Fibroblast of peridontal ligament (primary cell): ENCODE measurements around the gene APOBEC3G.
"Not testable (repeated sequence)": the region's sequence is repeated elsewhere in the genome, so short reads cannot be mapped to it uniquely, and the experiment has no call there.

Experiments
- DNase-seq: peaks from one replicate; pipeline ENCODE4 v3.0.0-alpha.2; 2010; ENCODE audit errors: extremely low read depth

APOBEC3G gene

DNA sequence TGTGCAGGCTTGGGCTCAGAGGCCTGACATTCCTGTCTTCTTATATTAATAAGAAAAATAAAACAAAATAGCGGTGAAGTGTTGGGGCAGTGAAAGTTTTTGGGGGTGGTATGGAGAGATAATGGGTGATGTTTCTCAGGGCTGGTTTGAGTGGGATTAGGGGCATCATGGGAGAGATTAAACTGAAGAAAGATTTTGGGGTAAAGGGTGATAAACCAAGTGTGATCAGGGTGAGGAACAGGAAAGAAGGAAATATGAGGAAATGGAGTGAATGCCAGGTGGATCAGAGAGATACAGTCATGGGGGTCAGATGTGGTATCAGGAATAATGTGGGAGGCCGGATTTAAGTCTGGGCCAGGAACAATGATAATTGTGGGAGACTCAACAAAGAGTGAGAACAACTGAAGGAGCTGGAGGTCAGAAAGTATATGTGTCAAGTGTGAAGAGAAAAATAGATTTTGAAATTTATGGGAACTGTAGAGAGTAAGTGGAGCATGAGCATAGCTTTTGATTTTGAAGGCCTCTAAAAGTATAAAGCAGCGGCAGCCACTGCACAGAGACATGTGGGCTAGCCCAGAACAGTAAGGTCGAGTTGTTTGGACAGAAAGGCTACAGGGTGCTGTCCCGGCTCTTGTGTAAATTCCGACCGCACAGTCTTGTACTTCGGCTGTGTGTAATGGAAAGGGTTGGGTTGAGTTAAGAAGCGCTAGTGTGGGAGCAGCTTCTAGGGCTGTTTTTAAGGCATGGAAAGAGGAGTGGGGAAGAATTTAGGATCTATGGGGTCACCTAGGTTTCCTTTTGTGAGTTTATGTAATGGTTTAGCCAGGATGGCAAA, 10.4 kb upstream of the APOBEC3G start:
- not testable (repeated sequence) for DNase-seq

DNA sequence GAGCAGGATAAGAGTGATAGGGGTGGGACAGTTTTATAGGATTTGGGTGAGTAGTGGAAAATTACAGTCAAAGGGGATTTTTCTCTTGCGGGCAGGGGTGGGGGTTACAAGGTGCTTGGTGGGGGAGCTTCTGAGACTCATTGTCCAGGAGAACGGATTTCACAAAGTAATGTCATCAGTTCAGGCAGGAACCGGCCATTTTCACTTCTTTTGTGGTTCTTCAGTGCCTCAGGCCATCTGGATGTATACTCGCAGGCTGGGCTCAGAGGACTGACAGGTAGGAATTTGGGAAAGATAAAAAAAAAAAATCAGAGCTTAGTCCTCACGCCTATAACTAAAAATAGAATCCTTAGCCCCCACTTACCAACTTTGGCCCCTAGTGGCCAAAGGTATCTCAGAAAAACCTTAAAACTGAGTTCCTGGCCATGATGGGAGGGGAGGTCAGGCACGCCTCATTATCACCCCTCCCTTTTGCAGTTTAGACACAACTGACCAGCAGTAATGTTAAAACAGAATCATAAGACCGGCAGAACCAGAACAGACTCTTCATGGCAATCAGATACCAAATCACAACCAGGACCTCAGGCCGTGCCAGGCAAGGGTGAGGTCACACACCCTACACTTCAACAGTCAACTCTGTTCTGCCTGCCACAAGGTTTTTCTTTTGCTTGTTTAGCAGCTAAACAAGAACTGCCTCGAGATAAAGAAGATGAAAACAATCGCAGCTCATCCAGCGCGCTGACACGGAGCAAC, 8.9 kb upstream of the APOBEC3G start:
- DNase-seq: no peak

DNA sequence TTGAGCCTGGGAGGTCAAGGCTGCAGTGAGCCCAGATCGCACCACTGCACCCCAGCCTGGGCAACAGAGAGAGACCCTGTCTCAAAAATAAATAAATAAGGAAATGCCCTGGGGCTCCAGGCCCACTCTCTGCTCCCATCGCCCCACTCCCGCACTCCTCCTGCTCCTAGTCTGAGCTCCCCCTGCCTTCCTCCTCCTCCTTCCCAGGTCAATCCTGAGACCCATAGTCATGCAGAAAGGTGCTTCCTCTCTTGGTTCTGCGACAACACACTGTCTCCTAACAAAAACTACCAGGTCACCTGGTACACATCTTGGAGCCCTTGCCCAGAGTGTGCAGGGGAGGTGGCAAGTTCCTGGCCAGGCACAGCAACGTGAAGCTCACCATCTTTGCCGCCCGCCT, 6.9 kb upstream of the APOBEC3G start:
- no peak for DNase-seq

DNA sequence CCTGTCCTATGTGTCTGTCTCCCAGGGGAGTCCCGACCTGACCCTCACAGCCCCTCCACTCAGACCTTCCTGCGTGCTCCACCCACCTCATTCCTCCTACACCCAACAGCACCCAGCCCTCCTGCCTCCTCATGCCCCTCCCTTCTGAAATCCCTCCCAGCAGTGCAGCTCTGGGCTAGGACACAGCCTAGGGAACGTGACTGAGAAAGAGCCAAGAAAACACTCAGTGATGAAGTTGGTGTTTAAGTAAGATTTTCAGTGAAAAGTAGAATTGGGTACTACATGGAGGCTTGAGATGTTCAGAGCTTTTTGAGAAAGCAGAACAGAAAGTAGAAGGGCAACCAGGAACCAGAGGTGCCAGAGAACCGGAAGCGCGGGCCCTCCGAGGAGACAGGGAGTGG, 4.5 kb upstream of the APOBEC3G start:
- not testable (repeated sequence) for DNase-seq

DNA sequence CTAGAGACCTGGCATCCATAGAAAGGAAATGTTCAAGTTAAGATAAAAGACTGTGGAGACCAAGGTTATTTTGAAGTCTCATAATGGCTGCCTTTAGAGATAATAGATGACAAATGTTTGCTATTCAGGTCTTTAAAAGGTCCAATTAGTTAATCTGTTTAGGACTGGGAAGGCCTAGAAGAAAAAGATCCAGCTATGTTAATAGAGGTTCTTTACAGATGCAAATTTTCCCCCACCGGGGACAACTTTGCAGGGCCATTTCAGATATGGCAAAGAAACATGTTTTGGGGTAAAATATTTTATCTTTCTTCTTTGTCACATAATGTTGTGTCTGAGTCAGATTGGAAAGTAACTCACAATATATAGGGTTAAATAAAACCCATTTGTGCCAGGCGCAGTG, 3.1 kb upstream of the APOBEC3G start:
- no peak for DNase-seq

DNA sequence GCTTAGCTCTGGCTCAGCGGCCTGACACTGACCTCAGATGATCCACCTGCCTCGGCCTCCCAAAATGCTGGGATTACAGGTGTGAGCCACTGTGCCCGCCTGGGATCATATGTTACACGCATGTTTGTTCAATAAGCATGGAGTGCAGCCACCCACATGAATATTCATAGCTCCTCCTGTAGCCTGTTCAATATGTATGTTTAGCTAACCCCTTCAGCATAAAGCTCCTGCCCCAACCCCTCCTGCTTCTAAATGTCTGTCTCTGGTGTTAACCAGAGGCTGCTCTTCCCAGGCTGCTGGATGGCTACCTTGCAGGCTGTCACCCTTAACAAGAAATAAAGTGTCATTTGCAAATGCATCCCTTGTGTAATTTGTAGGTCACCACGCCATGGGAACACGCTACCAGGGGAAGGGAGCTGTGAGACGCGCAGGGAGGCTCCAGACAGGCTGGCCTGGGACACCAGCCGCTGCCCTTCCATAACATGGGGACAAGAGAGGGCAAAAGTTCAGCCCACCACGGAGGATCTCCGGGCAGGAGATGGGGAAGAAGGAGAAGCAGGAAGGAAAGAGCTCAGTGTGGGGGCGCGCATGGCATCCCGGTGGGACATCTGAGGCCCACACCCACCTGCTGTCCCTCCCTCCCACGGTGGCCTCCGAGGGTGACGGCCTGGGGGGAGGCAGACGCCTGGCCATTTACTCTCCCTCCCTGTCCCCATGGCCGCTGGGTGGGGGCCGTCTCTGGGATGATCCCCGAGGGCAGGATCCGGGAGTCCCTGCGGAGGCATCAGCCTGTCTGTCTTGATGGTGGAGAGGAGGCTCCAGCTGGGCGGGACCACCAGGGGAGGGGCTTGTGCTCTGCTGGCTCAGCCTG, 685 bp upstream of the APOBEC3G start:
- not testable (repeated sequence) for DNase-seq

DNA sequence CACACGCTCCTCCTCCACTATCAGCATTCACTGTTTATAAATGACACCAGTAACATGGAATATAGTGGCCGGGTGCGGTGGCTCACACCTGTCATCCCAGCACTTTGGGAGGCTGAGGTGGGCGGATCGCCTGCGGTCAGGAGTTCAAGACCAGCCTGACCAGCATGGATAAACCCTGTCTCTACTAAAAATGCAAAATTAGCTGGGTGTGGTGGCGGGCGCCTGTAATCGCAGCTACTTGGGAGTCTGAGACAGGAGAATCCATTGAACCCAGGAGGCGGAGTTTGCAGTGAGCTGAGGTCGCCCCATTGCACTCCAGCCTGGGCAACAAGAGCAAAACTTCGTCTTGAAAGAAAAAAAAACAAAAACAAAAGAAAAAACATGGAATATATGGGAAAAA, 837 bp downstream of the APOBEC3G start:
- DNase-seq: not testable (repeated sequence)

DNA sequence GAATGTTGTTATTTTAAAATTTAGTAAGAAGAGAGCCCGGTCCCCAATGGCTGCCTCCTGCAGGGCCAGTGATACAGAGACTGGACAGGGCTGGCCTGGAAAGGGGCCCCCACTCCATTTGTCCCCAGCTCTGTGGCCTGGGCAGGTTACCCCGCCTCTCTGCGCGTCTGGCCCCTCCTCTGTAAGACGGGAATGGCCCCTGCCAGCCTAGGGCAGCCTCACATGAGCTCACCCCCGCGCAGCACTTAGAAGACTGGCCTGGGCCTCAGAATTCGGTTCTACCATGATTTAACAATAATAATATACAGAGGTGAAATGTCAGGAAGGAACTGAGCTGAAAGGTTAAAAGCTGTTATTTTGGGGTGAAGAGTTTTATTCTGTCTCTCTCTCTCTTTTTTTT, 1.3 kb downstream of the APOBEC3G start:
- no peak for DNase-seq

DNA sequence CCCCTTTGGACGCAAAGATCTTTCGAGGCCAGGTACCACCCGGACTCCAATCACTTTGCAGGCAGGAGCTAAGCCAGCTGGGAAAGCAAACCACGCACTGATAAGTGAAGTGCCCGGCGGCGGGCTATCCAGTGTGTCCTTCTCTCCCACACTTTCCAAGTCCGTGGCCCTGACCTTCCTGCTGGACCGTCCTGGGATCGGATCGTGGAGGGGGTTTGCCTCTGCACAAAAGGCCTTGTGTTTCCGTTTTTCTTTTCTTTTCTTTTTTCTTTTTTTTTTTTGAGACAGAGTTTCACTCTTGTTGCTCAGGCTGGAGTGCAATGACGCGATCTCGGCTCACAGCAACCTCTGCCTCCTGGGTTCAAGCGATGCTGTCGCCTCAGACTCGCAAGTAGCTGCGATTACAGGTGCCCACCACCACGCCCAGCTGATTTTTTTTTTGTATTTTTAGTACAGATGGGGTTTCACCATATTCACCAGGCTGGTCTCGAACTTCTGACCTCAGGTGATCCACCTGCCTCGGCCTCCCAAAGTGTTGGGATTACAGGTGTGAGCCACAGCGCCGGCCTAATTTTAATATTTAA, 2.1 kb downstream of the APOBEC3G start:
- DNase-seq: not testable (repeated sequence)

DNA sequence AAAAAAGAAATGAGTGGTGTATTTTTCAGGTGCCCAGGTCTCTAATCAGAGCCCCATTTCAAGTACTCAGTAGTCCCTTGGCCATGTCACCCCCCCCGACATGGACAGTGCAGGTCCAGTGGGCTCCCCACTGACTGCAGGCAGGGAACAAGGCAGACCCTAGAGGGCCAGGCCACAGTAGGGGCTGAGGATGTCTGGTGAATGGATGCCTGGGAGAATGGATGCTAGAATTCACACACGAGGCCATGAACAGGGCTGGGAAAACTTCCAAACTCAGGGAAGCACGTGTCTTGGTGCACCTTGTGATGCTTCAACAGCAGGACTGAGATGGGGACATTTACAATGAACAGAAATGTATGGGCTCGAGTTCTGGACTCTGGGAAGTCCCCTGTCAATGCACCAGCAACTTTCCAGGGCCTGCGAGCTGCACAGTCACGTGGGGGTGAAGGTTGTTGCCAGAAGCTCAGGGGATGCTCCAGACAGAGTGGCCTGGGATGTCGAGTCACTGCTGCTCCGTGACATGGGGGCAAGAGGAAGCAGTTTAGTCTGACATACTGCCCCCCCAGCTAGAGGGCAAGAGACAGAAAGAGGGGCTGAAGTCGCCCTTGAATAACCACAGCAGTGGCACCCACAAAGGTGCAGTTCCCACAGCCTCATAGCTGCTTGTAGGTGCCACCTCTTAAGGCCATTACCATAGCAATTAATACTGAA, 3.1 kb downstream of the APOBEC3G start:
- DNase-seq: no peak

DNA sequence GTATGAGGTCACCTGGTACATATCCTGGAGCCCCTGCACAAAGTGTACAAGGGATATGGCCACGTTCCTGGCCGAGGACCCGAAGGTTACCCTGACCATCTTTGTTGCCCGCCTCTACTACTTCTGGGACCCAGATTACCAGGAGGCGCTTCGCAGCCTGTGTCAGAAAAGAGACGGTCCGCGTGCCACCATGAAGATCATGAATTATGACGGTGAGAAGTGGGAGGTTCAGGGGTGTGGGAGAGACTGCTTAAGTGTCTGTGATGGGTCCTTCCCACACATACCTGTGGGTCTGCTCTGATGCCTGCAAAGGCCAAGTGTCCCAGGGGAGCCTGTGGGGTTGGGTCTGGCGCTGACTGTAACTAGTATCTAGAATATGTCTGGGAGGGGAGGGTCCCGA, 3.9 kb downstream of the APOBEC3G start:
- no peak for DNase-seq

DNA sequence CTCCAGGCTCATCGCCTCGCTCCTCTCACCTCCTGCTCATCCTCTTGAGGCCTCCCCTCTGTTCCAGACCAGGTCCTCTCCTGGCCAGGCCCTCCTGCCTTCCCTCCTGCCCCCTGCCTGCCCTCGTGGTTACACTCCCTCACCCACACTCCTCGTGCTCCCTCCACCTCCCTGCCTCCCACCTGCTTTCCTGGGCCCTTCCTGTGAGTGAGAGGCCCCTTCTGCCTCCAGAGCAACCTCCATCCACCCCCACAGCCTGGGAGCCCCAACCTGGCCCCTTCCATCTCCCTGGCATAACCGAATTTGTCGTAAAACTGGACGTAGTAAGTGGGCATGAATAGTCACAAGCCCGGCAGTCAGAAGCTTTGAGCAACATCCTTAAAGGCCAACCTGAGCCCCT, 4.5 kb downstream of the APOBEC3G start:
- DNase-seq: no peak

DNA sequence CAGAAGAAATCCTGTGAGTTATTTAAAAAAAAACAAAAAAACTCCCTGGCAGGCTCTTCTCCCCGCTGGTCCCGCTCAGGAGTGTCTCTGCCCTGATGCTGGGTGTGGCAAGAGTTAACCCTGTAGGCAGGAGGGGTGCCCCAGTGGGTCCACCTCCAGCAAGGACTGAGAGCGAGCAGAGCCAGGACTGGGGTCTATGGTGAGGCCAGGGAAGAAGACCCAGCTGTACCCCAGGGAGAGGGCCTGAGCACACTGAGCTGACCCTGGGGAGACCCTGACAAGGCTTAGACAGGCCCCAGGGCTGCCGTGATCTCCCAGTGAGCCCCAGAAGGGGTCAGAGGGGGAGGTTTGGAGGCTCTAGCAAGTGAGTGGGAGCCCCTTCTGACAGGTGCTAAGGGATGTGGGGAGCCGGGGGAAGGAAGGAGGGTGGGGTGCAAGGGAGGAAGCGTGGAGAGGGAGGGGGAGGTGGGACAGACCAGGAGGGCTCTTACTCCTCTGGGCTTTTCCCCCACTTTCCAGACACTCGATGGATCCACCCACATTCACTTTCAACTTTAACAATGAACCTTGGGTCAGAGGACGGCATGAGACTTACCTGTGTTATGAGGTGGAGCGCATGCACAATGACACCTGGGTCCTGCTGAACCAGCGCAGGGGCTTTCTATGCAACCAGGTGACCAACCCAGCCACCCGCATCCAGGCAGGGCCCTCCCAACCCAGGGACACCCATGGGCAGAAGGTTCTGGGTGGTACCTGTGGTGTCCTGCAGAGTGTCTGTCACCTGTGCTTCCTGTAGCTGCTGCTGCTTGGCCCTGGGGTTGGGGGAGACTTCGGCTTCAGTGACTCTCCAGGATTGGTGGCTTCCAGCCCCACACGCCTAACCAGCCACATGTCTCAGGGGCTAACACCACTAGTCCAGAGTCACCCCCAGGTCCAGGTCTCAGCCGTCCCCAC, 6.4 kb downstream of the APOBEC3G start:
- no peak for DNase-seq

DNA sequence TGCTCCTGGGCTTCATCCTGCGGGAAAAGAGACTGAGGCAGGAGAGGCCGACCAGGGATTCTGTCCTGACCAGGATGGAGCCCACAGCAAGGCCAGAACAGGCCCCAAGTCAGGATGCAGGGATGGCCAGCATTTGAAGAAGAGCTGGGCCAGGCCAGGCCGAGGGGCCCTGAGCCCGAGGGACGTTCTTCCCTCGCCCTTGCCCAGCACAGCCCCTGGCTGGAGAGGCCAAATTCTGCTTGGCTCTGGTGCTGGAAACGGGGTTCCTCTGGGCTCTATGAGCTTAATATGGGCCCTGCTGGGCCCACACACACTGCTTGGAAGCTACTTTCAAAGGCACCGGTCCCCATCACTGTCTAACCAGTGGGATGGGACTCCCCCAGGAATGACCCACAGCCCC, 7.6 kb downstream of the APOBEC3G start:
- DNase-seq: no peak

DNA sequence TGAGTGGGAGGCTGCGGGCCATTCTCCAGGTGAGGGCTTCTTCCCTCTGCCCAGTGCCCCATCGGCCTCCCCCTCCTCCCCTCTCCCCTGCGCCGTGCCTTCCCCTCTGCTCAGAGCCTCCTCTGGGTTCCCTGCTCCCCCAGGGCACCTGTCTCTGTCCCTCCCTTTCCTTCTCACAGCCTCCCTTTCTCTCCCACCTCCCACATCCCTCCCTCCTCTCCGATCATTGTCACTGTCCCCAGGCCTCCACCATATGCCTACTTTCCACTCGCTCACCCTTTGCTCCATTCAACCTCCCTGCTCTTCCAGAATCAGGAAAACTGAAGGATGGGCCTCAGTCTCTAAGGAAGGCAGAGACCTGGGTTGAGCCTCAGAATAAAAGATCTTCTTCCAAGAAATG, 10.0 kb downstream of the APOBEC3G start:
- DNase-seq: no peak

DNA sequence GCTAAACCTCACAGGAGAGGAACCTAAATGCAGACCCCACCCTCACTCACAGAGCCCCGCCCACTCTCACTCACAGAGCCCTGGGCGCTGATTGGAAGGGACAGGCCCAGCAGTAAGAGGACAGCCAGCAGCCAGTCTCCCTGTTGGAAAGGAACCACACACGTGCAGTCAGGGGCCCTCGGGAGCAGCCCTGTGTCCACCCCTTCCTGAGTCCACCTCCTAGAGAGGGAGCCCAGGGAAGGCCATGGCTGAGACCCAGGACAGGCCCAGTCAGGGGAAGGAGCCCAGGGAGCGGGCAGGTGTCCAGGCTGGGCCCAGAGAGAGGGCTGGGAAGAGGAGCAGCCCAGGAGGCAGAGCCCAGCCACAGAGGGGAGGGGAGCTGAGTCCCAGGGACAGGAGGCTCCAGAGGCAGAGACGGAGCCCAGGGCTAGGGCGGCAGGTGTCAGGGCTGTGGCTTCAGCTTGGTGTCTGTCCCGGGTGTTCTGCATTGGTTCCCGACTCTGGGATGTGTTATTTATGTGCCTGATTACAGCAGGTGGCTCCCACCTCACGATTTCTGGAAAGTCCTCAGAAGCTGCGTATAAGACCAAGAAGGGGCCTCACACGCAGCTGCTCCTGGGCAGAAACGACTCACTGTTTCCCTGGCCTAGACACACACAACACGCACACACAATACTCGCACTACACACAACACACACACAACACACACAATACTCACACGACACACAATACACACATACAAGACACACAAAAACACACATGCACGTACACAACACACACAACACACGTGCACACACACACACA, 11.0 kb downstream of the APOBEC3G start:
- no peak for DNase-seq

DNA sequence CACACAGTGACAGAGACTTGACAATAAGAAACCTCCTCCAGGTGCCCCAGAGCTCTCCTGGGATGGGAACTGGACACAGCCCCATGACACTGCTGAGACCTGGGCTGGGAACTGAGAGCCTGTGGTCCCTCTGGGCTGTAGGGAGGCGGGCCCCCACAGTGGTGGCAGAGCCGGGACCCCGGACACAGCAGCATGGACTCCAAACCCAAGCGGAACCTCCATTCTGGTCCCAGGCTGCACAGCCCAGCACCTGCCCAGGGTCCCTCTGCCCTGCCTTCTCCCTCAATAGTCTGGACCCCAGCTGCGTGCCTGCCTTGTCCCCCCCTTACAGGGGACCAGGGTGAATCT, 11.6 kb downstream of the APOBEC3G start:
- no peak for DNase-seq

DNA sequence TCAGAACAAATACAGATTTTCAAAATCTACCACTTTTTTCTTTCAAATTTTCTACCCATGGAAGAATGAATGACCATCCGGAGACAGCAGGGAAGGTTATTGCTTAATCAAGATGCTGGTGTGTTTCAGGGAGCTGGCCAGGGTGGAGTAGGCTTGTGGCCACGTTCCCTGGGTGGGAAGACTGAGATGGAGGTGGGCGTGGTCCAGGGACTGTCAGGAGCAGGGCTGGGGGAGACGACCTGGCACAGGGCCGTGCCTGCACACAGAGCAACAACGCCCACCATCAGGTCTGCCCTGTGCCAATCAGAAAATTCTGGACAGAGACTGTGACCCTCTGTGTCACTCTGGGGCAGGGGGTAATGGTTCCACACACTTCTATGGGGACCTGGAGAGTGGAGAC, 12.9 kb downstream of the APOBEC3G start:
- no peak for DNase-seq

DNA sequence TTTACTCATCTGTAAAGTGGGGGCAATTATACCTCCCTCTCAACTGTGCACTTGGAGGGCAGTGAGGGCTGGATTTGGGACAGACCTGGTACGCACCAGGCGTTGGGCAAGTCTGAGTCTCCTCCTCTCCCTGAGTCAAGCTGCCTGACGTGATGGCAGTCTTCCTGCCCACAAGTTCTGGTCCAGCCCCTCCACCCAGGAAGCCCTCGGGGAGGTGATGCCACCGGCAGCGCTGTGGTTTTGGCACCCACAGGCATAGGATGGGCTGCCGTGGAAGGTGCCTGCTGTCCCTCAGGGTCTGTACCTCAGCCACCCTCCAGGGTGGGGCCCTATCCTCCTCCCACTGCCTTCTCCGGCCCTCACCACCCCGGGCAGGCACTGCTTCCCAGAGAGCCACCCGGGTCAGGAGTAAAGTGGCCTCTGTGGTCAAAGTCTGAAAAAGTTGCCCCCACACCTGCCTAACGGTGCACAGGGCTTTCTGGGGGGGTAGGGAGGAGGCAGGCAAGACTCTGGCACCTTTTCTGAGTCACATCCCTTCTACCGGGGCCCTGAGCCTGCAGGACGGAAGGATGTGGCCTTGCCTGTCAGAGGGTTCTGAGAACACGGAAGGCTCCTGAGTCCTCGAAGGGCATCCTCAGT, 13.5 kb downstream of the APOBEC3G start:
- DNase-seq: no peak
